Astrocyte (in vitro differentiated cells and primary cell): ENCODE results near the gene JMJD8. TPM values are rescaled to one million over a fixed set of nuclear protein-coding genes. Genes with fewer than 3 reads are reported as not detected.

Source experiments
- DNase-seq: peaks from one replicate; pipeline ENCODE4 v3.0.0-alpha.2; 2010; ENCODE audit warnings: low read depth
- FAIRE-seq: peaks from 2 replicates; lab custom pipeline; 2011; peaks lifted over from hg19 to GRCh38; lab: Jason Lieb, UNC
- H2AFZ ChIP-seq: 2 replicates; pipeline ENCODE4 v1.6.0; 2012; ENCODE audit warnings: low read depth, low read length, inconsistent platforms
- H3K27ac ChIP-seq: 2 replicates; pipeline ENCODE4 v1.5.1; 2011; ENCODE audit warnings: low read depth, low read length, inconsistent platforms
- H3K27me3 ChIP-seq: 2 replicates; pipeline ENCODE4 v1.6.0; 2011; ENCODE audit warnings: low read length, inconsistent platforms; ENCODE audit not compliant: insufficient read depth
- H3K36me3 ChIP-seq: 2 replicates; pipeline ENCODE4 v1.5.1; 2011; ENCODE audit warnings: low read length, inconsistent platforms; ENCODE audit not compliant: insufficient read depth
- H3K4me1 ChIP-seq: 2 replicates; pipeline ENCODE4 v1.5.1; 2011; ENCODE audit warnings: low read length, inconsistent platforms; ENCODE audit not compliant: insufficient read depth
- H3K4me2 ChIP-seq: 2 replicates; pipeline ENCODE4 v1.6.0; 2012; ENCODE audit warnings: low read length, inconsistent platforms
- H3K4me3 ChIP-seq: 2 replicates; pipeline ENCODE4 v1.5.1; 2011; ENCODE audit warnings: low read depth, mild to moderate bottlenecking, low read length, inconsistent platforms; ENCODE audit not compliant: insufficient read depth
- H3K79me2 ChIP-seq: 2 replicates; pipeline ENCODE4 v1.6.0; 2012; ENCODE audit warnings: mild to moderate bottlenecking, low read length, inconsistent platforms; ENCODE audit not compliant: insufficient read depth
- H3K9ac ChIP-seq: 2 replicates; pipeline ENCODE4 v1.6.0; 2012; ENCODE audit warnings: mild to moderate bottlenecking, low read length, inconsistent platforms
- H3K9me3 ChIP-seq: 2 replicates; pipeline ENCODE4 v1.5.1; 2012; ENCODE audit warnings: low read depth, mild to moderate bottlenecking, low read length, inconsistent platforms; ENCODE audit not compliant: insufficient read depth
- H4K20me1 ChIP-seq: 2 replicates; pipeline ENCODE4 v1.6.0; 2012; ENCODE audit warnings: low read length, inconsistent platforms; ENCODE audit not compliant: insufficient read depth
- H3K27ac Mint-ChIP-seq: one replicate; pipeline ENCODE4 v1.8.0; 2021; ENCODE audit warnings: mild to moderate bottlenecking, mixed read lengths; ENCODE audit not compliant: unreplicated experiment
- H3K27me3 Mint-ChIP-seq: one replicate; pipeline ENCODE4 v1.8.0; 2021; ENCODE audit warnings: low read depth, mixed read lengths; ENCODE audit not compliant: unreplicated experiment
- H3K36me3 Mint-ChIP-seq: one replicate; pipeline ENCODE4 v1.8.0; 2021; ENCODE audit warnings: low read depth, mixed read lengths; ENCODE audit not compliant: unreplicated experiment
- H3K4me1 Mint-ChIP-seq: one replicate; pipeline ENCODE4 v1.8.0; 2021; ENCODE audit warnings: low read depth, mixed read lengths; ENCODE audit not compliant: unreplicated experiment
- H3K4me3 Mint-ChIP-seq: one replicate; pipeline ENCODE4 v1.8.0; 2021; ENCODE audit warnings: mild to moderate bottlenecking, moderate library complexity, mixed read lengths; ENCODE audit not compliant: unreplicated experiment
- H3K9me3 Mint-ChIP-seq: one replicate; pipeline ENCODE4 v1.8.0; 2021; ENCODE audit warnings: mild to moderate bottlenecking, mixed read lengths; ENCODE audit not compliant: unreplicated experiment
- CTCF ChIP-seq: IDR thresholded peaks from 2 replicates; pipeline ENCODE4 v1.5.1; 2011; ENCODE audit warnings: low read depth, mild to moderate bottlenecking, inconsistent platforms, low read length, moderate library complexity; ENCODE audit not compliant: insufficient read depth
- EZH2 ChIP-seq: IDR thresholded peaks from 2 replicates; pipeline ENCODE4 v1.6.1; 2012; ENCODE audit warnings: mild to moderate bottlenecking, low read length, inconsistent platforms; ENCODE audit not compliant: insufficient read depth
- total RNA-seq: library from RNA; stranded (reverse); gene quantifications from 2 replicates; pipeline ENCODE4 v1.2.1, GENCODE V29; 2021

The JMJD8 gene
- total RNA-seq, 1 donor from 2014 or later: 26.8 TPM

GRCh38 chr16:682493-683395 lies 1.4 kb downstream of the JMJD8 start:
- no peak for TF ChIP-seq CTCF
- no peak for TF ChIP-seq EZH2
- Histone ChIP-seq H4K20me1 (peaks cover 31% of the 10 kb centered on the region), H3K79me2 (peaks cover 60% of the 10 kb centered on the region), H3K4me1 (peaks cover 32% of the 10 kb centered on the region), H3K4me3 (no peak overlapping the region), H3K27ac (no peak overlapping the region), H3K27me3 (no peaks in the 10 kb centered on the region), H3K36me3 (peaks cover 3% of the 10 kb centered on the region), H3K4me2 (peak overlapping the region; percentile 88), H2AFZ (no peak overlapping the region), H3K9ac (peak overlapping the region; percentile 65), H3K9me3 (no peaks in the 10 kb centered on the region)
- Mint-ChIP-seq H3K9me3 (no peaks in the 10 kb centered on the region), H3K27me3 (no peaks in the 10 kb centered on the region), H3K4me3 (peak overlapping the region; percentile 78), H3K27ac (peak overlapping the region; percentile 34), H3K4me1 (peaks cover 13% of the 10 kb centered on the region), H3K36me3 (peaks cover 10% of the 10 kb centered on the region)
- FAIRE-seq (no peak), DNase-seq (no peak)

GRCh38 chr16:681746-682427 lies 2.2 kb downstream of the JMJD8 start:
- Mint-ChIP-seq H3K36me3 (peaks cover 8% of the 10 kb centered on the region), H3K9me3 (no peaks in the 10 kb centered on the region), H3K27me3 (no peaks in the 10 kb centered on the region), H3K4me1 (peaks cover 13% of the 10 kb centered on the region), H3K27ac (peak overlapping the region; percentile 87), H3K4me3 (peak overlapping the region; percentile 89)
- H3K27me3 ChIP-seq: no peaks in the 10 kb centered on the region
- no peaks in the 10 kb centered on the region for H3K9me3 ChIP-seq
- H3K27ac ChIP-seq: no peak overlapping the region
- peaks cover 32% of the 10 kb centered on the region for H3K4me1 ChIP-seq
- no peak for TF ChIP-seq EZH2
- DNase-seq (peak; percentile 16), FAIRE-seq (no peak)
- H3K4me2 ChIP-seq: peak overlapping the region; percentile 98
- H3K9ac ChIP-seq: peak overlapping the region; percentile 90
- no peak overlapping the region for H2AFZ ChIP-seq
- peak overlapping the region; percentile 78 for H3K4me3 ChIP-seq
- peaks cover 31% of the 10 kb centered on the region for H4K20me1 ChIP-seq
- peaks cover 55% of the 10 kb centered on the region for H3K79me2 ChIP-seq
- H3K36me3 ChIP-seq: peaks cover 3% of the 10 kb centered on the region

GRCh38 chr16:680967-681745 lies 3.0 kb downstream of the JMJD8 start:
- no peaks in the 10 kb centered on the region for H3K9me3 ChIP-seq
- no peak for TF ChIP-seq EZH2
- no peak for TF ChIP-seq CTCF
- peaks cover 13% of the 10 kb centered on the region for H3K4me1 Mint-ChIP-seq
- no peak overlapping the region for H2AFZ ChIP-seq
- H3K4me3 ChIP-seq: peak overlapping the region; percentile 78
- H3K79me2 ChIP-seq: peaks cover 50% of the 10 kb centered on the region
- no peaks in the 10 kb centered on the region for H3K27me3 Mint-ChIP-seq
- peak overlapping the region; percentile 87 for H3K27ac Mint-ChIP-seq
- peak overlapping the region; percentile 70 for H3K27ac ChIP-seq
- no peak for FAIRE-seq
- no peaks in the 10 kb centered on the region for H3K9me3 Mint-ChIP-seq
- H4K20me1 ChIP-seq: peaks cover 34% of the 10 kb centered on the region
- DNase-seq: peak; percentile 37
- H3K4me3 Mint-ChIP-seq: peak overlapping the region; percentile 89
- H3K4me1 ChIP-seq: peaks cover 32% of the 10 kb centered on the region
- H3K36me3 Mint-ChIP-seq: peaks cover 9% of the 10 kb centered on the region
- peaks cover 3% of the 10 kb centered on the region for H3K36me3 ChIP-seq
- peak overlapping the region; percentile 90 for H3K9ac ChIP-seq
- peak overlapping the region; percentile 98 for H3K4me2 ChIP-seq
- no peaks in the 10 kb centered on the region for H3K27me3 ChIP-seq
